ENCODE measurements around the gene EDC3.

The EDC3 gene

DNA sequence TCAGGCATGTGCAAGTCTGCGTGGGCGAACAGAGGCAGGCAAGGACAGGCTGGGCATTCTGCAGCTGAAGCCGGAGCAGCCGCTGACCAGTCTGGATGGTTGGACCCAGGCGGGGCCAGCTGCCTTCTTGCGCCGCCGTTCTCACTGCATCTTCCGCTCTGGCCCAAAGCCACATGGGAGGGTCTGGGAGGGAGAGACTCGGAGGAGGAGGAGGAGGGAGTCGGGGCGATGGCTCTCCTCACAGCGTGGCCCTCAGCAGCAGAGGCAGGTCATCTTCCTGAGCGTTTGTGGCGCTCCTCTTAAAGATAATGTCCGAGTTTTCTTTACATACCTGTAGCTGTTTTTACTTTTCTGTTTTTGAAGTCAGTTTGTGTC, 74.3 kb downstream of the EDC3 start:
- DNase-seq = no peak

GRCh38 chr15:74620636-74621545, 74.9 kb downstream of the EDC3 start:
- peak; percentile 86 for DNase-seq

GRCh38 chr15:74619916-74620635, 75.7 kb downstream of the EDC3 start:
- DNase-seq = no peak

GRCh38 chr15:74618841-74619596, 76.8 kb downstream of the EDC3 start:
- DNase-seq = no peak

GRCh38 chr15:74616996-74617395, 78.8 kb downstream of the EDC3 start:
- DNase-seq = no peak

DNA sequence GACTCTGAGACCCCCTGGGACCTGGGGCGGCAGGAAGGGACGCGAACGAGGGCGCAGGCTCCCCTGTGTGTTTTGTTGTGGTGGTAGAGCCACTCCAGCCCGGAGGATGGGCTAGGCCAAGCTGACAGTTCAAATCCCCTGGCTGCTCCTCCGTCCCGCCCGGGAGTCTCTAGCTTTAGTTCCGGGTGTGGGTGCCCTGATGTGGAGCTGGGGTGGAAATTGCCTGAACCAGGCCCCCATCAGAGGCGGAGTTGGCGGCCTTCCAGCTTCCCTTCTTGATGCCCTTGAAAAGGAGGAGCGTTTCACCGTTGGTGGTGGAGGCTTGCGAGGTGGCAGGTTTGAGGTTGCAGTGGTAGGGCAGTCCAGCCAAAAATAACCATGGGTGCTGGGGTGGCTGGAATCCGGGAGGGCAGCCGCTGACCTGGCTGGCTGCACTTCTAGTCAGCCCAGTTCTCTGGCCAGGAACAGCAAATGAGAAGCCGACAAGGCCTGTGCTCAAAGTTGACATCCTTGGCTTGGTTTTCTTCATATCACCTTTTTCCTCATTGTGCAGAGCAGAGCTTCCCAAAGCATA, 79.4 kb downstream of the EDC3 start:
- peak; percentile 78 for DNase-seq

DNA sequence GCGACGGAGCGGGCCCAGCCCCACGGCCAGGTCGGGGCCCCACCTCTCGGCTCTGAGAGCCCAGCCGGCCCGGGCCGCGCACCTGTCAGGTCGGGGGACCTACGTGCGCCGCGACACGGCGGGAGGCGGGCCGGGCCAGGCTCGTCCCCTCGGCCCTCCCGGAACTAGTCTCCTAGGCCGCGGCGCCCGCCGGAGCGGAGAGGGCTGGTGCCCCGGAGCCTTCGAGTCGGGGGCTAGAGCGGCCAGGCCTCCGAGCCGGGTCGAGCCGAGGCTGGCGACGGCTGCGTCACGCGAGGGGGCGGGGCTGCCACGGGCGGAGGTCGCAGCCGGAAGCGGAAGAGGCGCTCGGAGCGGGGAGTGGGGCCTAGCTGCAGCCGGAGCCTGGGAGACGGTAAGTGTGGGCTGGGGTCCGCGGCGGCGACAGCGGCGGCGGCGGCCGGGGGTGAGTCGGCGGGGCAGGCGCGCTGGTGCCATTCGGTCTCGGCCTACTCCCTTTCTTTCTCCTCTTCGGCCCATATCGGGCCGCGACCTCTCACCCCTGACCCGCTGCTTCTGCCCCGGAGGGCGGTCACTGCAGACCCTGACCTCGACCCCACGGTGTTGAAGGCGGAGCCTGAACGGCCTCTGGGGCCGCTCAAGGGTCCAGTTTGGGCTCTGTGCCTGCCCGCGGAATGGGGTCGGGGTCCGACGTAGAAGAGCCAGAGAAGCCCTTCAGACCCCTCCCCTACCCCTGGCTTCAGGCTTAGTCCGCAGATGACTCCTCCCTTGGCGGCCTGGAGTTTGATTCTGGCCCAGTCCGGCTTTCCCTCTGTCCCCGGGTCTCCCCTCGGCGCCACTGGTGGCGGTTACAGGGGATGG, 80.1 kb downstream of the EDC3 start, which contains the start of gene CLK3:
Gene CLK3, plus strand, starts transcription at position 329 of the 858 bp plus-strand sequence. CDS start 3,361 bp downstream, outside the sequence.
- peak; percentile 98 for DNase-seq

GRCh38 chr15:74614744-74615507, 80.9 kb downstream of the EDC3 start:
- peak; percentile 89 for DNase-seq

DNA sequence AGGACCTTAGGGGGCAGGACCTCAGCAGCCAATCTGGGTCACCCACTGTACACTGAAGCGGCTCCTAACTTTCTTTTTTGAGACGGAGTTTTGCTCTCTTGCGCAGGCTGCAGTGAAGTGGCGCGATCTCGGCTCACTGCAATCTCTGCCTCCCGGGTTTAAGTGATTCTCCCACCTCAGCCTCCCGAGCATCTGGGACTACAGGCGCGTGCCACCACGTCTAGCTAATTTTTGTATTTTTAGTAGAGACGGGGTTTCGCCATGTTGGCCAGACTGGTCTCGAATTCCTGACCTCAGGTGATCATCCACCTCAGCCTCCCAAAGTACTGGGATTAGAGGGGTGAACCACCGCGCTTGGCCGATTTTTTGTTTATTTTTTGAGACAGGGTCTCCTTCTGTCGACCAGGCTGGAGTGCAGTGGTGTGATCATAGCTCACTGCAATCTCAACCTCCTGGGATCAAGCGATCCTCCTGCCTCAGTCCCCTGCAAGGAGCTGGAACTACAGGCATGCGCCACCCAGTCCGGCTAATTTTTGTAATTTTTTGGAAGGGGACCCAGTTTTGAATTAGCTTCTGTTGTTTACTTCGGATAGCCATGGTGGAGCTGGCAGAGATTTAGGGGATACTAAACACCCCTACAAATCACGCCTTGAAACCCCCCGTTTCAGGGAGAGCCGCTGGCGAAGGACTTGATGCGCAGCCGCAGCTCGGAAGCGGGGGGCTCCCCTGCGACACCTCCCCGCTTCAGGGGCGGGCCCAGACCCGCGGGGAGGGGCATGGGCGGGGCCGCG, 81.7 kb downstream of the EDC3 start:
- DNase-seq = no peak

- DNase-seq = no peak
Measured at GRCh38 chr15:74613089-74613952, 82.5 kb downstream of the EDC3 start.

DNA sequence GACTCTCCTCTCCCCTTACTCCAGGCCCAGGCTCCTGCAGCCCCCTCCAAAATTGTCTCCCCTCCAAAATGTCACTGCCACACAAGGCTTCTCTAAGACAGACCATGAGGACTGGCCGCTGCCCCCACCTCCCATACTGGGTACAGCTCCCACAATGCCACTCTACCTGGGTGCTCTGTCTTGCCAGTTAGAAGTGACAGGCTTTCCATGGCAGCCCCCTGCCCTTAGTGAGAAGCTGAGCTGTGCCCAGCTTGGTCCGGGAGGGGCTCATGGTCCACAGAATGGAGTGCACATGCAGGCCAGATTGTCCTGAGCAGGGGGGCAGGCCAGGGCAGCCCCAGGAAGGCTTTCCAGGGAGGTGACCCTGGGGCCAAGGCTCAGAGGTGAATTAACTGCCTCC, 83.1 kb downstream of the EDC3 start:
- no peak for DNase-seq

- DNase-seq = no peak
Measured at GRCh38 chr15:74611834-74612233, 84.0 kb downstream of the EDC3 start.

DNA sequence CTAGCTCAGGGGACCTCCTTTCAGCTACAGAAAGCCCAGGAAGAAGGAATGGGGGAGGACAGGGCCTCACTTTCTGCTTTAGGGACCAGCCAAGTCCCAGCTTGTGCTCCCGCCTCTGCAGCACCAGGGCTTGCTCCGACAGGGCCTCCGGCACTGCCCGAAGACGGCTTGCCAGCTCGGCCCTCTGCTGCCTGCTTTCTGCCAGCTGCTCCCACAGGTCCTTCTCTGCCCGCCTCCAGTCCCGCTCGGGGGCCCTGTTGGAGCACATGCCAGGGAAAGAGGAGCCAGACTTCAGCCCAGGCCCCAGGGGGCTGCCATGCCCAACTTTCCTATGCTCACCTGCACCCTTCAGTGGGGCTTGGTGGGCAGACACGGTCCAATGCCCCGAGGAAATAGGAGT, 84.5 kb downstream of the EDC3 start:
- no peak for DNase-seq

- no peak for DNase-seq
Measured at GRCh38 chr15:74610302-74610951, 85.4 kb downstream of the EDC3 start.

- no peak for DNase-seq
Measured at GRCh38 chr15:74609938-74610301, 85.9 kb downstream of the EDC3 start.

- no peak for DNase-seq
Measured at GRCh38 chr15:74608786-74609185, 87.0 kb downstream of the EDC3 start.

- no peak for DNase-seq
Measured at GRCh38 chr15:74605795-74606150, 90.1 kb downstream of the EDC3 start.

- no peak for DNase-seq
Measured at GRCh38 chr15:74604983-74605794, 90.6 kb downstream of the EDC3 start.
